IMR-90 (cell line): Measurements from ENCODE around the gene HINT3. TPM values are rescaled to one million over a fixed set of nuclear protein-coding genes. Genes with fewer than 3 reads are reported as not detected.

Source experiments
- ATAC-seq: fragments of 200-7000 bp; cut with Tn5 transposase; 2 replicates; pipeline ENCODE4 v1.9.1; 2020; ENCODE audit warnings: low read depth, mild to moderate bottlenecking, moderate library complexity
- BruUV-seq: library from RNA; stranded (reverse); fragments of 400-500 nt; replicated peaks from 2 replicates; lab custom pipeline; 2021; lab: Mats Ljungman, UMichigan
- CTCF ChIA-PET: fragments of 300-600 bp; formaldehyde crosslinking; extraction: SDS; loops from one replicate; lab custom pipeline; 2021; ENCODE audit warnings: antibody characterized with exemption; lab: Yijun Ruan, JAX
- POLR2A ChIA-PET: fragments of 300-600 bp; sonication (Branson Sonifier 250); formaldehyde crosslinking; loops from one replicate; lab custom pipeline; 2022; ENCODE audit warnings: antibody characterized with exemption; ENCODE audit not compliant: unreplicated experiment; lab: Charles Lee
- DNase-seq: peaks from one replicate; pipeline ENCODE4 v3.0.0; 2013
- H2AFZ ChIP-seq: replicated peaks from 2 replicates; pipeline ENCODE3; 2013; ENCODE audit warnings: low read length, mild to moderate bottlenecking; ENCODE audit not compliant: poor library complexity
- H2AK5ac ChIP-seq: 2 replicates; pipeline ENCODE4 v1.6.1; 2013; ENCODE audit warnings: low read depth, low read length, inconsistent platforms
- H2AK9ac ChIP-seq: replicated peaks from 2 replicates; pipeline ENCODE3; 2013; ENCODE audit warnings: mild to moderate bottlenecking, low read depth, low read length, moderate library complexity; ENCODE audit not compliant: poor library complexity
- H2BK120ac ChIP-seq: 2 replicates; pipeline ENCODE4 v1.6.1; 2013; ENCODE audit warnings: low read depth, low read length, inconsistent platforms
- H2BK15ac ChIP-seq: 3 replicates; pipeline ENCODE4 v1.6.1; 2013; ENCODE audit warnings: low read depth, low read length, inconsistent platforms
- H2BK20ac ChIP-seq: 2 replicates; pipeline ENCODE4 v1.6.1; 2013; ENCODE audit warnings: low read depth, mild to moderate bottlenecking, inconsistent platforms, low read length, moderate library complexity
- H2BK5ac ChIP-seq: 2 replicates; pipeline ENCODE4 v1.6.1; 2013; ENCODE audit warnings: mild to moderate bottlenecking, low read depth, low read length, inconsistent platforms; ENCODE audit not compliant: poor library complexity, severe bottlenecking
- H3K14ac ChIP-seq: replicated peaks from 2 replicates; pipeline ENCODE4 v1.6.1; 2013; ENCODE audit warnings: low read depth, low read length, inconsistent platforms
- H3K18ac ChIP-seq: 2 replicates; pipeline ENCODE4 v1.6.1; 2013; ENCODE audit warnings: low read depth, low read length, control low read depth
- H3K23ac ChIP-seq: 2 replicates; pipeline ENCODE4 v1.6.1; 2013; ENCODE audit warnings: low read depth, low read length, inconsistent platforms
- H3K27ac ChIP-seq: 2 replicates; pipeline ENCODE4 v1.5.1; 2013; ENCODE audit warnings: mild to moderate bottlenecking, control low read depth, low read length; ENCODE audit not compliant: insufficient read depth
- H3K27me3 ChIP-seq: 2 replicates; pipeline ENCODE4 v1.6.1; 2013; ENCODE audit warnings: low read length; ENCODE audit not compliant: control insufficient read depth, insufficient read depth
- H3K36me3 ChIP-seq: 2 replicates; pipeline ENCODE4 v1.6.1; 2013; ENCODE audit warnings: low read length, mixed read lengths; ENCODE audit not compliant: control insufficient read depth, insufficient read depth
- H3K4ac ChIP-seq: 2 replicates; pipeline ENCODE4 v1.6.1; 2013; ENCODE audit warnings: low read depth, low read length, inconsistent platforms
- H3K4me1 ChIP-seq: 2 replicates; pipeline ENCODE4 v1.6.1; 2013; ENCODE audit warnings: low read length, mixed read lengths; ENCODE audit not compliant: control insufficient read depth, insufficient read depth
- H3K4me2 ChIP-seq: 2 replicates; pipeline ENCODE4 v1.6.1; 2013; ENCODE audit warnings: low read depth, mild to moderate bottlenecking, control low read depth, low read length, moderate library complexity
- H3K4me3 ChIP-seq: 2 replicates; pipeline ENCODE4 v1.5.1; 2013; ENCODE audit warnings: low read depth, mild to moderate bottlenecking, control low read depth, low read length, moderate library complexity; ENCODE audit not compliant: insufficient read depth
- H3K56ac ChIP-seq: 2 replicates; pipeline ENCODE4 v1.6.1; 2013; ENCODE audit warnings: low read length, inconsistent platforms; ENCODE audit not compliant: insufficient read depth; ENCODE audit errors: extremely low read depth
- H3K79me1 ChIP-seq, 2 experiments: 2 replicates each; pipeline ENCODE4 v1.6.1; 2013; ENCODE audit warnings: low read length in 2 of 2, inconsistent platforms in 1 of 2, low read depth in 1 of 2
- H3K9ac ChIP-seq: 2 replicates; pipeline ENCODE4 v1.6.1; 2013; ENCODE audit warnings: low read depth, low read length, control low read depth
- H3K9me1 ChIP-seq: 2 replicates; pipeline ENCODE4 v1.6.1; 2013; ENCODE audit warnings: low read length, inconsistent platforms; ENCODE audit not compliant: insufficient read depth
- H3K9me3 ChIP-seq: 2 replicates; pipeline ENCODE4 v1.6.1; 2013; ENCODE audit warnings: low read length; ENCODE audit not compliant: control insufficient read depth, insufficient read depth
- H4K20me1 ChIP-seq: 2 replicates; pipeline ENCODE4 v1.6.1; 2013; ENCODE audit warnings: low read length, inconsistent platforms; ENCODE audit not compliant: insufficient read depth
- H4K5ac ChIP-seq: 2 replicates; pipeline ENCODE4 v1.6.1; 2013; ENCODE audit warnings: mild to moderate bottlenecking, low read depth, low read length, control low read depth
- H4K8ac ChIP-seq, 2 experiments: 2 replicates each; pipeline ENCODE4 v1.6.1; 2013; ENCODE audit warnings: low read depth in 2 of 2, low read length in 2 of 2, control low read depth in 1 of 2, inconsistent platforms in 1 of 2
- H4K91ac ChIP-seq: 2 replicates; pipeline ENCODE4 v1.6.1; 2013; ENCODE audit warnings: low read depth, low read length, inconsistent platforms; ENCODE audit not compliant: insufficient read depth
- POLR2A ChIP-seq: IDR thresholded peaks from 2 replicates; pipeline ENCODE4 v1.6.1; 2012; ENCODE audit warnings: mild to moderate bottlenecking, low read depth, low read length
- WGBS, 2 experiments: methylation state at CpG; one replicate each; pipeline versions ENCODE4 v1.1.5 to v1.1.7; 2013; ENCODE audit warnings: missing lambda C conversion rate in 2 of 2; ENCODE audit not compliant: insufficient read length in 1 of 2; ENCODE audit errors: extremely low coverage in 2 of 2; 5-methylcytosine and 5-hydroxymethylcytosine counted together
- dilution Hi-C: fragments of 300-500 bp; cut with HindIII; formaldehyde crosslinking; loops from one replicate; pipeline ENCODE4 v1.14.3; 2018; ENCODE audit warnings: low sequenced_read_pairs; ENCODE audit not compliant: unreplicated experiment
- in situ Hi-C: fragments of 300-500 bp; cut with MboI; formaldehyde crosslinking; loops from 3 replicates; pipeline ENCODE4 v1.14.3; 2019; ENCODE audit warnings: low sequenced_read_pairs, inconsistent platforms, mixed read lengths
- intact Hi-C: fragments of 100-400 bp; cut with micrococcal nuclease; formaldehyde crosslinking; loops from 2 replicates; pipeline ENCODE4 v1.10.0; 2022
- polyA plus RNA-seq, 3 experiments: library from polyadenylated mRNA; depleted of rRNA; stranded (reverse); fragments of >200 nt; gene quantifications; 2 replicates each; pipeline ENCODE4 v1.2.3, GENCODE V29; 2012; ENCODE audit warnings: low replicate concordance in 1 of 3
- total RNA-seq: library from RNA; depleted of rRNA; stranded (reverse); fragments of >200 nt; gene quantifications from 2 replicates; pipeline ENCODE4 v1.2.3, GENCODE V29; 2012

The HINT3 gene
- total and polyA plus RNA-seq, 2 of the 4 experiments (the other 2 are of a cell fraction): 3.4 to 6.5 TPM

- H2BK120ac ChIP-seq: no peak overlapping the region
- no peak overlapping the region for H3K27ac ChIP-seq
- no peak for TF ChIP-seq POLR2A
- ATAC-seq (no peak), DNase-seq (no peak)
- no peaks in the 10 kb centered on the region for H3K9me1 ChIP-seq
- no peak overlapping the region for H2AFZ ChIP-seq
- ChIA-PET POLR2A (interaction anchor here (0.7 kb wide), 1 partner anchor 13 kb away, joined by 4 read pairs; no protein-coding TSS in a partner anchor), CTCF (interaction anchor here (1.0 to 1.8 kb wide), 3 partner anchors 8 to 12 kb away, joined by 3 to 6 read pairs (median 6); partner anchors contain the start of gene TRMT11)
- BruUV-seq: no TSS peak
- no peak overlapping the region for H3K4me3 ChIP-seq
- H4K20me1 ChIP-seq: 0 out of 2 replicates have a peak, but pooled peaks cover 2% of the 10 kb centered on the region
- H3K27me3 ChIP-seq: no peaks in the 10 kb centered on the region
- no peaks in the 10 kb centered on the region for H3K4me1 ChIP-seq
- H2BK15ac ChIP-seq: no peak overlapping the region
- no peak overlapping the region for H3K56ac ChIP-seq
- H3K14ac ChIP-seq: no peak overlapping the region
- dilution Hi-C loops (no loop called here), intact Hi-C loops (loop anchor here (5.0 to 10.0 kb wide), 2 partner anchors 350 to 1272 kb away; partner anchors contain the start of genes CENPW and RNF146), in situ Hi-C loops (no loop called here)
- H3K36me3 ChIP-seq: 0 out of 2 replicates have a peak, but pooled peaks cover 1% of the 10 kb centered on the region
- no peak overlapping the region for H3K4me2 ChIP-seq
- no peak overlapping the region for H3K9ac ChIP-seq
- H4K8ac ChIP-seq: no peak overlapping the region
- no peak overlapping the region for H2BK20ac ChIP-seq
- H3K9me3 ChIP-seq: no peaks in the 10 kb centered on the region
- H3K18ac ChIP-seq: no peak overlapping the region
- H3K4ac ChIP-seq: no peak overlapping the region
- no peak overlapping the region for H2BK5ac ChIP-seq
- no peak overlapping the region for H4K91ac ChIP-seq
- H2AK9ac ChIP-seq: no peak overlapping the region
- H3K79me1 ChIP-seq: peaks cover 5 to 16% of the 10 kb centered on the region in 2 experiments; a peak in 3 of 4 replicates
- no peak overlapping the region for H3K23ac ChIP-seq
- no peak overlapping the region for H2AK5ac ChIP-seq
- no peak overlapping the region for H4K5ac ChIP-seq
- no CpG with 5 or more reads among the region's 5 CpGs for WGBS, 2 experiments
These were observed 38.3 kb downstream of the HINT3 start for GRCh38 chr6:125994670-125995488.
